Posterior vena cava (tissue), 2 donors: ENCODE measurements around the gene MAP2. TPM values are rescaled to one million over a fixed set of nuclear protein-coding genes. Genes with fewer than 3 reads are reported as not detected.

Experiments
- DNase-seq: peaks from one replicate; pipeline ENCODE4 v3.0.0-alpha.2; 2020; ENCODE audit warnings: low spot score
- intact Hi-C, 2 donors: fragments of 100-400 bp; cut with DNase I; formaldehyde crosslinking; loops; one replicate each; pipeline versions ENCODE4 v1.14.1 to v1.14.2; 2022 to 2023
- total RNA-seq, 2 donors: library from RNA; stranded (reverse); fragmentation: NEBNext Ultra II Directional; extraction: Animal tissue kit (Norgen Biotek cat#: 25700); gene quantifications; one replicate each; pipeline ENCODE4 v1.2.1, GENCODE V29; 2021
- donor health status: DM: yes; HTN: yes; CAD: no.
- donor health status: DM: yes; HTN: yes; CAD: no.

Gene MAP2
- total RNA-seq, 2 donors from 2014 or later: 10.5 to 24.7 TPM

- intact Hi-C loops: no loop called here
- no peak for DNase-seq
These were observed 189.9 kb downstream of the MAP2 start for GRCh38 chr2:209613649-209614305.

- no peak for DNase-seq
- intact Hi-C loops: no loop called here
These were observed 191.0 kb downstream of the MAP2 start for GRCh38 chr2:209614690-209615369.

- intact Hi-C loops: no loop called here
These were observed 195.9 kb downstream of the MAP2 start for GRCh38 chr2:209619782-209620181.

GRCh38 chr2:209624192-209624938, 200.5 kb downstream of the MAP2 start:
- no peak for DNase-seq
- intact Hi-C loops: no loop called here

More at GRCh38 chr2:209619782-209620181, 195.9 kb downstream of the MAP2 start:
- no peak for DNase-seq

GRCh38 chr2:209629597-209629996, 205.8 kb downstream of the MAP2 start:
- DNase-seq: no peak
- intact Hi-C loops: no loop called here

GRCh38 chr2:209633911-209634310, 210.1 kb downstream of the MAP2 start:
- intact Hi-C loops: no loop called here
- DNase-seq: no peak

- intact Hi-C loops: no loop called here
- DNase-seq: no peak
These were observed 212.2 kb downstream of the MAP2 start for GRCh38 chr2:209636076-209636475.

- intact Hi-C loops: no loop called here
These were observed 213.4 kb downstream of the MAP2 start for GRCh38 chr2:209637293-209637692.

GRCh38 chr2:209638346-209638745, 214.5 kb downstream of the MAP2 start:
- DNase-seq: no peak

More at GRCh38 chr2:209637293-209637692, 213.4 kb downstream of the MAP2 start:
- DNase-seq: no peak

GRCh38 chr2:209640358-209640757, 216.5 kb downstream of the MAP2 start:
- DNase-seq: no peak
- intact Hi-C loops: no loop called here

More at GRCh38 chr2:209638346-209638745, 214.5 kb downstream of the MAP2 start:
- intact Hi-C loops: no loop called here

- DNase-seq: no peak
- intact Hi-C loops: no loop called here
These were observed 218.4 kb downstream of the MAP2 start for GRCh38 chr2:209642146-209642820.

GRCh38 chr2:209644842-209645241, 221.0 kb downstream of the MAP2 start:
- no peak for DNase-seq
- intact Hi-C loops: no loop called here

- intact Hi-C loops: no loop called here
These were observed 224.9 kb downstream of the MAP2 start for GRCh38 chr2:209648714-209649113.

GRCh38 chr2:209653134-209653533, 229.3 kb downstream of the MAP2 start:
- DNase-seq: no peak
- intact Hi-C loops: no loop called here

More at GRCh38 chr2:209648714-209649113, 224.9 kb downstream of the MAP2 start:
- no peak for DNase-seq

- intact Hi-C loops: no loop called here
- no peak for DNase-seq
These were observed 237.5 kb downstream of the MAP2 start for GRCh38 chr2:209661286-209661894.

GRCh38 chr2:209662021-209662420, 238.2 kb downstream of the MAP2 start:
- intact Hi-C loops: no loop called here
- DNase-seq: no peak

GRCh38 chr2:209663139-209663538, 239.3 kb downstream of the MAP2 start:
- intact Hi-C loops: no loop called here
- no peak for DNase-seq

GRCh38 chr2:209663656-209664055, 239.8 kb downstream of the MAP2 start:
- intact Hi-C loops: no loop called here
- no peak for DNase-seq

GRCh38 chr2:209666296-209666695, 242.4 kb downstream of the MAP2 start:
- intact Hi-C loops: no loop called here
- no peak for DNase-seq
